HK-2 (cell line): ENCODE data around the gene AGL.
A peak's percentile ranks its signal among the peaks of the same experiment; 100 is the strongest.
"Not testable (repeated sequence)": the region's sequence is repeated elsewhere in the genome, so short reads cannot be mapped to it uniquely, and the experiment has no call there.

ENCODE experiments used
- DNase-seq: peaks from one replicate; pipeline ENCODE4 v3.0.0-alpha.2; 2018; ENCODE audit not compliant: unreplicated experiment

Gene AGL

GRCh38 chr1:99943223-99943794 is 93.1 kb downstream of the AGL start:
- no peak for DNase-seq

DNA sequence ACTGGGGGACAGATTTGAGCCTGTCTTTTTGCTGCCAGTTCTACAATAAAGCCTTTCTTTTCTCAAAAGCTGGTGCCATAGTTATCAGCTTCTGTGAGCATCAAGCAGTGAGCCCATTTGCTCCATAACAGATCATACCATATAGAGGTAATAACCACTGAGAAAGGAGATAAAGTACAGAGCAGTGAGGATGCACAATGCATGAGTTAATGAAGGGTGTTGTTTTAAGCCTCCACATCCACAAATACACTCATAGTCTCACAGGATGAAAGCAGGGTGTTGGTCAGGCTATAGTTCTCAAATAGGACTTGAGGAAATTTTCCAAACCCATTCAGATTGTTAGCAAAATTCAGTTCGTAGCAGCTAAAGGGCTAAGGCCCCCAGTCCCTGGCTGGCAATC is 94.0 kb downstream of the AGL start:
- DNase-seq = no peak

DNA sequence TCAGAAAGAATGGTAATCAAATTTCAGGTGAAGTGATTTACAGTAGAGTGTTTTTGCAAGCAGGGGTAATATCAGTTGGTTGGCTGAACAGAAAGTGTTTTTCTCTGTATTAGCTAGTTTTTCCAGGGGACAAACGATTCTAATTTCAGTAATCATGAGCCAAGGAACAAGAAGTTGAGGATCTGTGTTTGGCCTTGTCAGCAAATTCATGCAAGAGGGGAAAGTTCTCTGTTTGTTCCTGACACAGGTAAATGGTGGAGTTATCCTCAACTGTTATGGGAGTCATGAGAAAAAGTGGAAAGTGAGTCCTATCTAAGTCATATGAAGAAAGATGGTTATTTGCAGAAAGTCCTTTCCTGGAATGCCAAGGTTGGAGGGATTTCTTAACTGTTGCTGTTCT is 95.0 kb downstream of the AGL start:
- no peak for DNase-seq

DNA sequence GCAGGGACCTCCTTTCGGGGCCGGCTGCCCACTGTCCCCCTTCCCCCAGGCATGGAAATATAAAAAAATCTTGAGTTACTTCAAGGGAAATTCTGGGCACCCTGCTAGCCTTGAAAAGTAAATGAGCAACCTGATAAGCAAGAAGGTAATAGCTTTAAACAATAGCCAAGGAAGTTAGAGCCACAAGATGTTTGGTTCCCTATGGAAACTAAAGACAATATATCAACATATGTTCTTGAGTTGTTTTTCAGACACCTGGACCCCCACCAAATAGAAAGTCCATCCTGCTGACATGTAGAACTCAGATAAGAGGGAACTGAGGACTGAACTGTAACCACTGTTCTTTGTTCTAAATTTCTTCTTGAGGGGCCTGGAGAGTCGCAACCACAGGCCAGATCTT is 100.3 kb downstream of the AGL start:
- DNase-seq = no peak

- no peak for DNase-seq
Measured at GRCh38 chr1:99952522-99952921, 102.4 kb downstream of the AGL start.

GRCh38 chr1:99955375-99955774 is 105.2 kb downstream of the AGL start:
- DNase-seq = no peak

DNA sequence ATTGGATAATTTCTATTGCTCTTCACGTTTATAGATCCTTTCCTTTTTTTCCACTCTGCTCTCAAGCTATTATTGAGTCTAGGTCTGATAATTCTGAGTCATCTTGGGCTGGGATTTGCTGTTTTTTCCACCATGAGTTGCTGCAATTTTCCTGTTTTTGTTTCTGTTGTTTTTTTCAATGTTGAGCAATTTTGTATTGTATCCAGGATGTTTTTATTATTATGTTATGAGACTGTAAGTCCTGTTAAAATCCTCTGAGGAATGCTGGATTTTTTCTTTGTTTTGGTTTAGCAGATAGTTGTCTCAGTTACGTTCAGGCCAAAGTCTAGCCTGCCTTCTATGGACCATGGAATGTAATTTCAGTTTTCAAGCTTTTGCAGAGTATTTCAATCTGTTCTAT is 106.6 kb downstream of the AGL start:
- DNase-seq = no peak

- DNase-seq = no peak
Measured at GRCh38 chr1:99957818-99958217, 107.7 kb downstream of the AGL start.

DNA sequence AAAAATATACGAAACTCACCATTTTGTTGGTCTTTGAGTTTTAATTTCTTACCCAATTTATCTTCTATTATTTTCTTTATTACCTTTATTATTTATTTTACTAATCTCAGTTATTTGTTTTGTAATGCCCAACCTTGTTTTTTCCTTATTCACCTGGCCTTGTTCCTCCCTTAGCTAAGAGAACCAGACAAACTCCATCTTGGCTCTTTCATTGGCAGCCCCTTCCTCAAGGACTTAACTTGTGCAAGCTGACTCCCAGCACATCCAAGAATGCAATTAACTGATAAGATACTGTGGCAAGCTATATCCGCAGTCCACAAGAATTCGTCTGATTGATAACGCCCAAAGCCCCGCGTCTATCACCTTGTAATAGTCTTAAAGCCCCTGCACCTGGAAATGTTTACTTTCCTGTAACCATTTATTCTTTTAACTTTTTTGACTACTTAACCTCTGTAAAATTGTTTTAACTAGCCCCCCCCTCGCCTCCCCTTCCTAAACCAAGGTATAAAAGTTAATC is 109.1 kb downstream of the AGL start:
- DNase-seq = not testable (repeated sequence)

DNA sequence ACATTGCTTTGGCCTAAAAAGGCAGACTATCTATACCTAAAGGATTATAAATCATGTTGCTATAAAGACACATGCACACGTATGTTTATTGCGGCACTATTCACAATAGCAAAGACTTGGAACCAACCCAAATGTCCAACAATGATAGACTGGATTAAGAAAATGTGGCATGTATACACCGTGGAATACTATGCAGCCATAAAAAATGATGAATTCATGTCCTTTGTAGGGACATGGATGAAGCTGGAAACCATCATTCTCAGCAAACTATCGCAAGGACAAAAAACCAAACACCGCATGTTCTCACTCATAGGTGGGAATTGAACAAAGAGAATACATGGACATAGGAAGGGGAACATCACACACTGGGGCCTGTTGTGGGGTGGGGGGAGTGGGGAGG is 110.1 kb downstream of the AGL start:
- not testable (repeated sequence) for DNase-seq

GRCh38 chr1:99963041-99963795 is 113.1 kb downstream of the AGL start:
- DNase-seq = no peak

DNA sequence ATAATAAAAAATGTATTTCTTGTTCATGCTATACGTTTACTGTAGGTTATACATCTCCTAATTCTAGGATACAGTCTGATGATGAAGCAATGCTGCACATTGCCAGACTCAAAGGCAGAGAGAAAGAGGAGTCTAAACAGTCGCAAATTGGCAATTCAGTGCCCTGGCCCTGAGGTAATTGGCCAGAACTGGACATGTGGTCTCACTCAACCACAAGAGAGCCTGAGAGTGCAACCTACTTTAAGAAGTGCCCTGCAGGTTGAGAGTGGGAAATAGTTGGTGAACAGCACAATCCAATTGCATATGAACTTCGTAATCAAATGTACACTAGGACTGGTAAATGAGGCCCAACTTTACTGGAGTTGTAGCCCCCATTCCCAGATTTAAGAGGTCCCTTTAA is 114.6 kb downstream of the AGL start:
- no peak for DNase-seq

DNA sequence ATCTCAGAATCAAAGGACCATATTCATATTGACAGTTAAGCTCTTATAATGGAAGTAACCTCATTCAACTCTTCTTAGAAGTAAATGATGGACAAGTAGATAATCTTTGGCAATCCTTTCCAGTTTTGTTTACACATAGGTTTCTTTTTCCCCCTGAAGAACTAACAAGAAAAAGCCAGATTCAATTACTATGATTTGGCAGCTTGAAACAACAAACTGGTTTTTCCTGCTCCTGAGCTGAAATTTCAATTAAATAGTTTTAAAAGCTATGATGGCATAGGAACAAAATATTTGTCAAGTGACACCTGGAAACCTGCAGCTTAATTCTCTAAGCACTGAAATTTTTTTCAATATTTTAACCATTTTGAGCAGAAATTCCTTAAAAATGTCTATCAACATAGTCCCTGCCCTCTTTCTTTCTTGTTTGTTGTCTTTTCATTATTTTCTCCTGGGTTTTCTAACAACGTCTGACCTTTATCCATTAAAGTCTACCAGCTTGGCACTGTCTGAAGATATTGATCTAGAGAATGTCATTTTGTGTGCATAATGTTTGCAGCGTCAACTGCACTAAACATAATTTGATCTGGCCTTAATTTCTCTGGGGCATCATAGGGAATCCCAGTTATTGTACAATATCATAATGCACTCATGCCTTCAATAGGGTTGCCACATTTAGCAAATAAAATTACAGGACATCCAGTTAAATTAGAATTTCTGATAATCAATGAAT is 115.7 kb downstream of the AGL start:
- no peak for DNase-seq

GRCh38 chr1:99968214-99968613 is 118.1 kb downstream of the AGL start:
- DNase-seq = no peak

GRCh38 chr1:99969260-99969728 is 119.1 kb downstream of the AGL start:
- no peak for DNase-seq

- peak; percentile 88 for DNase-seq
Measured at GRCh38 chr1:99969729-99970621, 119.8 kb downstream of the AGL start, which contains the start of gene SLC35A3. SLC35A3 (plus strand) TSS chr1:99969996; CDS start chr1:99993555, 23,559 bp downstream.

DNA sequence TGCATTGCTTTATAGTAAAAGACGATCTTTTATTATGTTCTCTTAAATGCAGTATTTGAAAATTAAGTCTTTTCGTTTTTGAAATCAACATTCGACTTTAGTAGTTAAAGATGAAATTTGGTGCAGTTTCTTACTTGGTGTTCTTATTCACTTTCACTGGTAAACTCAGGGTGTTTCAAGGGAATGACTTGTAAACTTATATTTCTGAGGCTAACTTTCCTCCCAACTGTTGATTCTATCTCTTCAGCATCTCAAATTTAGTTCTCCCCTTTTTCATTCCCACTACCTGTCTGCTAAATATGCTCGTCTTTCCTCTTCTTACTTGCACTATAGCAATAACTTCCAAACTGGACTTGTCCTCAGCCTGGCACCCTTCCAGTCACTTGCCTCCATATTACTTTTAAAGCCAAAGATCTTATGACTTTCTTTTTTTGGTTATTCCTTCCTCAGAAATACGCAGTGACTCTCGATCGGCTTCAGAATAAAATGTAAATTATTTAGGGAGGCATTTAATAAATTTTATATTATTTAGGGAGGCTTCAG is 120.6 kb downstream of the AGL start:
- no peak for DNase-seq

DNA sequence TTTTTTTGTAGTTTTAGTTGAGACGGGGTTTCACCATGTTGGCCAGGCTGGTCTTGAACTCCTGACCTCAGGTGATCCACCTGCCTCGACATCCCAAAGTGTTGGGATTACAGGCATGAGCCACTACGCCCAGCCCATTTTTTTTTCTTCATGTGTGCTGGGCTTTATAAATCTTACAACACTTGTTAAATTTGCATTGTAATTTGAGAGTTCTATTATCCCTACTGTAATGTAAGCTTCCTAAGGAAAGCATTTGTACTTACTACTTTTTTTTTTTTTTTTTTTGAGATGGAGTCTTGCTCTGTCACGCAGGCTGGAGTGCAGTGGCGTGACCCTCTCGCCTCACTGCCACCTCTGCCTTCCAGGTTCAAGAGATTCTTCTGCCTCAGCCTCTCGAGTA is 121.9 kb downstream of the AGL start:
- not testable (repeated sequence) for DNase-seq
